GM12891 (cell line): ENCODE data around the gene ATAD3A.

Experiments
- POLR2A ChIP-seq: IDR thresholded peaks from 2 replicates; pipeline ENCODE4 v1.6.1; 2011; ENCODE audit warnings: low read depth, low read length, control low read depth
- TAF1 ChIP-seq: IDR thresholded peaks from 2 replicates; pipeline ENCODE4 v1.6.1; 2011; ENCODE audit warnings: low read depth, low read length, control low read depth

DNA sequence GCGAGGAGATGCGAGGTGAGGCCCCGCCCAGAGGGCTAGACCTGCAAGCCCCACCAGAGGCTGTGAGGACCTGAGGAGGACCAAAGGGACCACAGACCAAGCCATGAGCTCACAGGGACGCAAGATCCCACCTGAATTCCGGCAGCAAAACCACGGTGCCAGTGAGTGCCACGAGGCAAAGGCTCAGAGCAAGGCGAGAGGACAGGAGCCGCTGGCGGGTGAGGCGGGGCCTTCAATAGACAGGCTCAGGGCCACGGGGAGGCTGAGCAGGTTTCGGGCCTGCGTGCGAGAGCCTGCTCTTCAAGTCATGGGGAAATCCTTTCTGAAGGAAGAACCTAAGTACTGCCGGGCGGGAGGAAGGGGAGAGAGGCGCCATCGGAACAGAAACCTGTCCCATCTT, 35.5 kb downstream of the ATAD3A start:
- TF ChIP-seq POLR2A (no peak), TAF1 (no peak)
